Muscle of leg (tissue), 11 donors: ENCODE results near the gene OST4. TPM values are rescaled to one million over a fixed set of nuclear protein-coding genes. Genes with fewer than 3 reads are reported as not detected.

Source experiments
- DNase-seq: peaks from one replicate; pipeline ENCODE4 v3.0.0; 2013
- H3K27ac ChIP-seq: one replicate; pipeline ENCODE4 v1.5.1; 2013; ENCODE audit warnings: mild to moderate bottlenecking, low read length, control low read depth
- H3K27me3 ChIP-seq: one replicate; pipeline ENCODE4 v1.6.1; 2013; ENCODE audit warnings: low read length; ENCODE audit not compliant: control insufficient read depth, insufficient read depth
- H3K36me3 ChIP-seq: one replicate; pipeline ENCODE4 v1.6.1; 2013; ENCODE audit warnings: low read length; ENCODE audit not compliant: control insufficient read depth, insufficient read depth
- H3K4me1 ChIP-seq: one replicate; pipeline ENCODE4 v1.6.1; 2013; ENCODE audit warnings: low read length; ENCODE audit not compliant: control insufficient read depth, insufficient read depth
- H3K4me3 ChIP-seq: one replicate; pipeline ENCODE4 v1.5.1; 2013; ENCODE audit warnings: low read length, control low read depth
- H3K9me3 ChIP-seq: replicated peaks from 2 replicates; pipeline ENCODE4 v1.6.1; 2013; ENCODE audit warnings: low read depth, low read length; ENCODE audit not compliant: control insufficient read depth
- WGBS: methylation state at CpG from one replicate; pipeline ENCODE4 v1.1.5; 2013; ENCODE audit warnings: missing lambda C conversion rate; ENCODE audit not compliant: insufficient coverage; 5-methylcytosine and 5-hydroxymethylcytosine counted together
- polyA plus RNA-seq, 8 donors: library from polyadenylated mRNA; unstranded; fragments of 120-200 nt; gene quantifications; one replicate each; pipeline versions ENCODE4 v1.2.1 to v1.2.3, GENCODE V29; 2013; ENCODE audit warnings: inconsistent platforms in 1 of 8, low replicate concordance in 1 of 8; ENCODE audit not compliant: insufficient read length in 8 of 8, insufficient read depth in 1 of 8
- total RNA-seq: library from RNA; stranded (reverse); fragments of 120-200 nt; gene quantifications from one replicate; pipeline ENCODE4 v1.2.4, GENCODE V29; 2013

Gene OST4
- total and polyA plus RNA-seq, 9 donors: 216 to 376 (median 257) TPM

GRCh38 chr2:27041752-27042151 is 29.7 kb downstream of the OST4 start:
- 27% methylated on average over 2 of the region's 5 CpGs for WGBS
- H3K36me3 ChIP-seq: peaks cover 52% of the 10 kb centered on the region
- peak; percentile 43 for DNase-seq
- H3K27ac ChIP-seq: peak overlapping the region; percentile 8
- H3K9me3 ChIP-seq: no peaks in the 10 kb centered on the region
- no peaks in the 10 kb centered on the region for H3K27me3 ChIP-seq
- no peak overlapping the region for H3K4me3 ChIP-seq
- peaks cover 13% of the 10 kb centered on the region for H3K4me1 ChIP-seq

- Histone ChIP-seq H3K4me3 (no peak overlapping the region), H3K4me1 (peaks cover 15% of the 10 kb centered on the region), H3K9me3 (no peaks in the 10 kb centered on the region), H3K27me3 (no peaks in the 10 kb centered on the region), H3K27ac (no peak overlapping the region), H3K36me3 (peaks cover 67% of the 10 kb centered on the region)
- whole genome bisulfite sequencing: 90% methylated on average over 6 of the region's 8 CpGs
- DNase-seq: no peak
Measured at GRCh38 chr2:27040282-27040681, 31.2 kb downstream of the OST4 start.

DNA sequence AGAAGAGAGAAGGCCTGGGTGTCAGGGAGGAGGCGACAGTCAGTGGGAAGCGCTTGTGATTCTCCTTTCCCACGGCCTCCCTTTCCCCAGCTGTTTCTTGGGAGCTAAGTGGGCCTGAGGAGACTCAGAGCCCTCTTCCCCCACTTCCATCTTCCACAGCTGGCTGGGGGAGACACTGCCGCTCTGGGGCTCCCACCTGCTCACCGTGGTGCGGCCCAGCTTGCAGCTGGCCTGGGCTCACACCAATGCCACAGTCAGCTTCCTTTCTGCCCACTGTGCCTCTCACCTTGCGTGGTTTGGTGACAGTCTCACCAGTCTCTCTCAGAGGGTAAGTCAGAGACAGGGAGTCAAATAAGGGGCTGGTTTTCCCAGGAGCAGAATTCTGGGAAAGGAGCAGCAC is 31.6 kb downstream of the OST4 start:
- Histone ChIP-seq H3K4me1 (peaks cover 19% of the 10 kb centered on the region), H3K27me3 (no peaks in the 10 kb centered on the region), H3K4me3 (no peak overlapping the region), H3K36me3 (peaks cover 71% of the 10 kb centered on the region), H3K27ac (no peak overlapping the region), H3K9me3 (no peaks in the 10 kb centered on the region)
- DNase-seq: no peak
- WGBS: 90% methylated on average over 4 of the region's 7 CpGs

DNA sequence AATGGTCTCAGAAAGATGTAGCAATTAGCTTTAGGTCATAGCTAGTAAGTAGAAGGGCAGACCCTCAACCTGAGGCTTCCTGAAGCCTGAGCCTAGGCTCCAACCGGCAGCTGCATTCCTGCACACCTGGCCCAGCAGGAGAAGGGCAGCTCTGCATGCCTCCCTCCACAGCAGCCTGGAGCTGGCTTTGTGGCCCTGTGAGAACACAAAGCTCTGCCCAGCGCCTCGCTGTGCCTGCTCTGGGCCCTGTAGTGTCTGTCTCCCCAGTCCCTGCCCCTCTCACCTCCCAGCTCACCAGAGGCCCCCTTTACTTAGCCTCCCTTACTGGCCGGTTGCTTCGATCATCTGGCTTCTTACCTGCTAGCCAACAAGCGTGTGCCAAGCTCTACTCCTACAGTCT is 32.0 kb downstream of the OST4 start:
- no peak overlapping the region for H3K27ac ChIP-seq
- H3K4me3 ChIP-seq: no peak overlapping the region
- 88% methylated on average over 4 of the region's 6 CpGs for WGBS
- DNase-seq: no peak
- H3K9me3 ChIP-seq: no peaks in the 10 kb centered on the region
- H3K36me3 ChIP-seq: peaks cover 73% of the 10 kb centered on the region
- H3K4me1 ChIP-seq: peaks cover 22% of the 10 kb centered on the region
- H3K27me3 ChIP-seq: no peaks in the 10 kb centered on the region

DNA sequence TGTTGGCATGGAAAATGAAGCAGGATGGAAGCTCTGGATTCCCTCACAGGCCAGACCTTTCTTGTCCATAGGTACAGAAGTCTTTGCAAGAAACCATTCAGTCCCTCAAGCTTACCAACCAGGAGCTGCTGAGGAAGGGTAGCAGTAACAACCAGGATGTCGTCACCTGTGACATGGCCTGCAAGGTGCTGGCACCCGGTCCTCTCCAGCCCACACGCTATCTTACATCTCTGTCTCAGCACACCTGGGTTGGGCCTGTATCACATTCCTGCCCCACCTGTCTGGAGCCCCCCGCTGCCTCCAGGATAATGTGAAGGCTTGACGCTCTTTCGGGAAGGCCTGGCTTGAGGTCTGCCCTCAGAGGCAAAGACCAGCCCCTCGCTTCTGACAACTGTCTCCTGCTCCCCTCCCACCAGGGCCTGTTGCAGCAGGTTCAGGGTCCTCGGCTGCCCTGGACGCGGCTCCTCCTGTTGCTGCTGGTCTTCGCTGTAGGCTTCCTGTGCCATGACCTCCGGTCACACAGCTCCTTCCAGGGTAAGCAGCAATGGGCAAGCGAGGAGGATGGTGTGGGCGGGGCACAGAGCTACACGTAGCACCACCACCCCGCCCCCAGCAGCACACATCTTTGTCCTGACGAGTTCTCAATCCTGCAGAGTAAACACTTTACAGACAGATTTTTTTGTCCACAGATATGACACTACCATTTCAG is 32.7 kb downstream of the OST4 start:
- Histone ChIP-seq H3K9me3 (no peaks in the 10 kb centered on the region), H3K27ac (no peak overlapping the region), H3K4me3 (no peak overlapping the region), H3K36me3 (peaks cover 79% of the 10 kb centered on the region), H3K27me3 (no peaks in the 10 kb centered on the region), H3K4me1 (peaks cover 28% of the 10 kb centered on the region)
- 88% methylated on average over 13 of the region's 17 CpGs for WGBS
- no peak for DNase-seq

GRCh38 chr2:27038012-27038411 is 33.4 kb downstream of the OST4 start:
- peaks cover 30% of the 10 kb centered on the region for H3K4me1 ChIP-seq
- no peak for DNase-seq
- H3K27ac ChIP-seq: no peak overlapping the region
- H3K27me3 ChIP-seq: no peaks in the 10 kb centered on the region
- H3K4me3 ChIP-seq: no peak overlapping the region
- no peaks in the 10 kb centered on the region for H3K9me3 ChIP-seq
- peaks cover 79% of the 10 kb centered on the region for H3K36me3 ChIP-seq
- 92% methylated on average over 5 of the region's 6 CpGs for WGBS

- Histone ChIP-seq H3K4me1 (peaks cover 22% of the 10 kb centered on the region), H3K27me3 (no peaks in the 10 kb centered on the region), H3K4me3 (peak overlapping the region; percentile 99), H3K27ac (peak overlapping the region; percentile 82), H3K36me3 (peaks cover 51% of the 10 kb centered on the region), H3K9me3 (no peaks in the 10 kb centered on the region)
- no peak for DNase-seq
- WGBS: 0% methylated on average over 6 of the region's 11 CpGs
Measured at GRCh38 chr2:27033253-27033852, 38.1 kb downstream of the OST4 start.

DNA sequence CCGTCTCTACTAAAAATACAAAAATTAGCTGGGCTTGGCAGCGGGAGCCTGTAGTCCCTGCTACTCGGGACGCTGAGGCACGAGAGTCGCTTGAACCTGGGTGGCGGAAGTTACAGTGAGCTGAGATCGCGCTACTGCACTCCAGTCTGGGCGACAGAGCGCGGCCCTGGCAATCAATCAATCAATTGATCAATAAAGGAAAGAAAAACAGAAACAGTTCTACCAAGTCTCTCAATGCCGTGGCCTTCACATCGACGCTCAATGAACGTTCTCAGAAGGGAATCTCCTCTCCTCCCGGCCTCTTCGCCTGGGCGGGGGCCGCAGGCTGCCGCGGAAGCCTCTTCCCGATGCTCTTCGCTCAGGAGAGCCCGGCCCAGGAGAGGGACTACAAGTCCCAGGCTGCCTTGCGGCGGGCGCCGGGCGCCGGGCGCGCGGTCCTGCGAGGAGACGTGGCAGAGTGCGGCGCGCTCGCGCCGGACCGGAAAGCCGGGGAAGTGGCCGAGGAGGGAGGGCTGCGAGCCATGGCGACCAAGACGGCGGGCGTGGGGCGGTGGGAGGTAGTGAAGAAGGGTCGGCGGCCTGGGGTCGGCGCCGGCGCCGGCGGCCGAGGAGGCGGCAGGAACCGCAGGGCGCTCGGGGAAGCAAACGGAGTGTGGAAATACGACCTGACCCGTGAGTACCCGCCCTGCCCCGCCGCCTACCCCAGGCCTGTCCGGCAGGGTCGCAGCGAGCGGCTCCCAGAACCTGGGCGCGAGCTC is 38.8 kb downstream of the OST4 start, which contains the start of gene TMEM214:
Gene TMEM214 (plus strand): TSS at position 471 of the 758 bp plus-strand sequence. CDS start 51 bp downstream, at position 522.
- peak; percentile 96 for DNase-seq
- Histone ChIP-seq H3K4me1 (peaks cover 25% of the 10 kb centered on the region), H3K27me3 (no peaks in the 10 kb centered on the region), H3K27ac (peak within 1 kb of the TSS; percentile 82), H3K9me3 (no peaks in the 10 kb centered on the region), H3K36me3 (peaks cover 44% of the 10 kb centered on the region), H3K4me3 (peak within 1 kb of the TSS; percentile 99)
- WGBS: under 1% methylated on average over 69 of the region's 76 CpGs

DNA sequence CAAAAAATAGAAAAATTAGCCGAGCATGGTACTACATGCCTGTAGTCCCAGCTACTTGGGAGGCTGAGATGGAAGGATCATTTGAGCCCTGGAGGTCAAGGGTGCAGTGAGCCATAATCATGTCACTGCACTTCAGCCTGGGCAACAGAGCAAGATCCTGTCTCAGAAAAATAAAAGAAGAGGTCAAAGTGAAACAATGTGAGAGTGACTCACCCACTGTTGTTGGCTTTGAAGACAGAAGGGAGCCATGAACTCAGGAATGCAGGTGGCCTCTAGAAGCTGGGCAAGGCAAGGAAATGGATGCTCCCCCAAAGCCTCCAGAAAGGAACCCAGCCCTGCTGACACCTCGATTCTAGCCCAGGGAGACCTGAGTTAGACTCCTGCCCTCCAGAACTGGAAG is 42.4 kb downstream of the OST4 start:
- no peak for DNase-seq
- peaks cover 40% of the 10 kb centered on the region for H3K4me1 ChIP-seq
- 95% methylated on average over 2 of the region's 2 CpGs for WGBS

DNA sequence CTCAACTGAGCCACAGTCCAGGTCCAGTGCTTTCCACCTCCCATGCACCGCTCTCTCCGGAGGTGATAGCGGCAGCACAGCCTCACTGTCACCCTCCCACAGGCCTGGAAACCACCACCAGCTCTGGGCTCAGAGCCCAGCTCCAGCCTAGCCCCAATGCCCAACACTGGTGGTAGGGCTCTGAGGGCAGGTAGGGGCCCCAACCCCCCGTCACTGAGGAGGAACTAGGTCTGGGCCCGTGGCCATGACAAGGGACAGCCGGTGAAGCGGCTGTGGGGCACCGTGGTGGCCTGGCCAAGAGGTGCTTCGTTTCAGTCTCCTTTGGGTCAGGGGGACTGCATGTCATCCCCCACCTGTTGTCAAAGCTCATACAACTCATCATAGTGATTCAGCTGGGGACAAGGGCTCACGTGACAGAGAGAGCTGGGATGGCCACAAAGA is 44.2 kb downstream of the OST4 start:
- Histone ChIP-seq H3K4me1 (peaks cover 33% of the 10 kb centered on the region), H3K27me3 (no peaks in the 10 kb centered on the region), H3K27ac (peak overlapping the region; percentile 90), H3K36me3 (peaks cover 37% of the 10 kb centered on the region), H3K4me3 (no peak overlapping the region), H3K9me3 (no peaks in the 10 kb centered on the region)
- DNase-seq: peak; percentile 59
- 79% methylated on average over 7 of the region's 10 CpGs for WGBS

More for the DNA sequence above, 42.4 kb downstream of the OST4 start:
- Histone ChIP-seq H3K27me3 (no peaks in the 10 kb centered on the region), H3K9me3 (no peaks in the 10 kb centered on the region), H3K27ac (no peak overlapping the region), H3K4me3 (no peak overlapping the region), H3K36me3 (peaks cover 25% of the 10 kb centered on the region)
